Omental fat pad (tissue), 4 donors: ENCODE results near the gene P2RX1. TPM values are rescaled to one million over a fixed set of nuclear protein-coding genes. Genes with fewer than 3 reads are reported as not detected.

Source experiments
- ATAC-seq: fragments of 150-250 bp; one replicate; pipeline ENCODE4 v1.9.1; 2016; ENCODE audit warnings: mild to moderate bottlenecking, moderate library complexity; ENCODE audit not compliant: low FRiP score
- DNase-seq: peaks from one replicate; pipeline ENCODE4 v3.0.0-alpha.2; 2019; ENCODE audit warnings: low spot score
- total RNA-seq, 4 donors: library from RNA; depleted of rRNA; stranded (reverse); fragments of >200 nt; gene quantifications; one replicate each; pipeline ENCODE4 v1.1.0, GENCODE V29; 2016
- TF ChIP-seq, protein P1 (sequence below), 3 donors: fragments of 450-650 bp; IDR thresholded peaks; one replicate each; pipeline ENCODE4 v1.5.1; 2016 to 2017; ENCODE audit warnings: antibody characterized with exemption in 3 of 3, mild to moderate bottlenecking in 3 of 3, moderate library complexity in 2 of 3

Gene P2RX1
- total RNA-seq, 4 donors from 2014 or later = 1.1 to 4.7 (median 2.7) TPM

DNA sequence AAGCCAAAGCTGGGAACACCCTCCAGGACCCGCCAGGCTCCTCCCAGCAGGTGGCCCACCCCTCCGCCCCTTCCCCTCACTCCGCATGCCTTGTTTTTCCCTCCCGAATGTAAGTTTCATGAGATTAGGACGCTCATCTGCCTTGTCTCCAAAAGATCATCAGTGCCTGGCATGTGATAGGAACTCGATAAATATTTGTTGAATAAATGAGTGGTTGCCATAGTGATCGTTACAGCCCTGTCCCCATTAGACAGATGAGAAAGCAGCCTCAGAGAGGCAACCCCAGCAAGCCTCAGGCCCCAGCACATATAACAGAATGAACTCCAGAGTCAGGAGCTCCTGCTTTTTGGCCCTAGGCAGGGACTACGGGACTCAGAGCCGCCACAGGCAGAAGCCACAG, 28.5 kb downstream of the P2RX1 start:
- TF ChIP-seq, protein P1, sequence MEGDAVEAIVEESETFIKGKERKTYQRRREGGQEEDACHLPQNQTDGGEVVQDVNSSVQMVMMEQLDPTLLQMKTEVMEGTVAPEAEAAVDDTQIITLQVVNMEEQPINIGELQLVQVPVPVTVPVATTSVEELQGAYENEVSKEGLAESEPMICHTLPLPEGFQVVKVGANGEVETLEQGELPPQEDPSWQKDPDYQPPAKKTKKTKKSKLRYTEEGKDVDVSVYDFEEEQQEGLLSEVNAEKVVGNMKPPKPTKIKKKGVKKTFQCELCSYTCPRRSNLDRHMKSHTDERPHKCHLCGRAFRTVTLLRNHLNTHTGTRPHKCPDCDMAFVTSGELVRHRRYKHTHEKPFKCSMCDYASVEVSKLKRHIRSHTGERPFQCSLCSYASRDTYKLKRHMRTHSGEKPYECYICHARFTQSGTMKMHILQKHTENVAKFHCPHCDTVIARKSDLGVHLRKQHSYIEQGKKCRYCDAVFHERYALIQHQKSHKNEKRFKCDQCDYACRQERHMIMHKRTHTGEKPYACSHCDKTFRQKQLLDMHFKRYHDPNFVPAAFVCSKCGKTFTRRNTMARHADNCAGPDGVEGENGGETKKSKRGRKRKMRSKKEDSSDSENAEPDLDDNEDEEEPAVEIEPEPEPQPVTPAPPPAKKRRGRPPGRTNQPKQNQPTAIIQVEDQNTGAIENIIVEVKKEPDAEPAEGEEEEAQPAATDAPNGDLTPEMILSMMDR (IDR thresholded peaks at IDR 0.05) = no peak
- no peak for ATAC-seq
- DNase-seq = no peak

DNA sequence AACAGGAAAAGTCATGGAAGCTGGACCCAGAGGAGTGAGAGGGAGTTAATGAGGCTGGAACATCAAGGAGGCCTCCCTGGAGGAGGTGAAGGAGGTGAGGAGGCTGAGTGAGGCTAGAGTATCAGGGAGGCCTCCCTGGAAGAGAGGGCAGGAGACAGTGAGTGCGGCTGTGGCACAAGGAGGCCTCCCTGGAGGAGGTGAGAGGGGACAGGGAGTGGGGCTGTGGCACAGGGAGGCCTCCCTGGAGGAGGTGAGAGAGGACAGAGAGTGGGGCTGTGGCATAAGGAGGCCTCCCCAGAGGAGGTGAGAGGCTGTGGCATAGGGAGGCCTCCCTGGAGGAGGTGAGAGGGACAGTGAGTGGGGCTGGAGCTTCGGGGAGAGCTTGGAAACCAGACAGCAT, 28.9 kb downstream of the P2RX1 start:
- TF ChIP-seq, protein P1 (IDR thresholded peaks at IDR 0.05) = no peak
- DNase-seq (no peak), ATAC-seq (no peak)

DNA sequence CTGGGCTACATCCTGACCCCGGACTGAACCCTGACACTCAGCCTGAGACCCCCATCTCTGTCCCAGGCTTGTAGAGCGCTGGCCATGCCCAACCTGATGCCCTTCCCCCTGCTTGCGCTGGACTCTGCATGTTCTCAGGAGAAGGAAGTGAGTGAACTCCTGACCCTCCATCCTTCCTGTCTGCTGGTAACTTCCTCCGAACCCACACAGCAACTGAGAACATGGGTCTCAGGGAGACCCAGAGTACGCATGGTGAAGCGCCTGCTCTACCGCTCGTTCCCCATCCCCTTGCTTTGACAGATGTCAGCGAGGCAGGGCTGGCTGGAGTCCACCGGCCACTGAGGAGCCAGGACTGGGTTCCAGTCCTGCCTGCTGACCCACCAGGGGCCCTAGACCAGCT, 29.5 kb downstream of the P2RX1 start:
- ATAC-seq = no peak
- no peak for DNase-seq
- TF ChIP-seq, protein P1 (IDR thresholded peaks at IDR 0.05) = no peak

DNA sequence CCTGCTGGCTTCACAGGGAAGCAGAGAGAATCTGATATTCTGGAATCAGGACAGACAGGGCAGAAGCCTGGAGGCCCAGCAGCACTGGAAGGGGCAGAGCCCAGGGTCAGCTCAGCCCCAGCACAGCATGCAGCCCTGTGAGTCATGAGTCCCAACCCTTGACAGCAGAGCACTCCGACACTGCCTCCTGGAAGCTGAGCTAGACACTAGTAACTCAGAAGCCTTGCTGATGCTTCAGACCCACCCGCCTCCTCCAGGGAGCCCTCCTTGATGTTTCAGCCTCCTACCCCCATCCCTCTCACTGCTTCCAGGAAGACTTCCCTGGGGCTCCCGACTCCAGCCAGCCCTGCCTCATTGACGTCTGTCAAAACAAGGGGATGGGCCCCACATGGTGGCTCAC, 30.3 kb downstream of the P2RX1 start:
- DNase-seq (no peak), ATAC-seq (no peak)
- TF ChIP-seq, protein P1 (IDR thresholded peaks at IDR 0.05) = no peak

DNA sequence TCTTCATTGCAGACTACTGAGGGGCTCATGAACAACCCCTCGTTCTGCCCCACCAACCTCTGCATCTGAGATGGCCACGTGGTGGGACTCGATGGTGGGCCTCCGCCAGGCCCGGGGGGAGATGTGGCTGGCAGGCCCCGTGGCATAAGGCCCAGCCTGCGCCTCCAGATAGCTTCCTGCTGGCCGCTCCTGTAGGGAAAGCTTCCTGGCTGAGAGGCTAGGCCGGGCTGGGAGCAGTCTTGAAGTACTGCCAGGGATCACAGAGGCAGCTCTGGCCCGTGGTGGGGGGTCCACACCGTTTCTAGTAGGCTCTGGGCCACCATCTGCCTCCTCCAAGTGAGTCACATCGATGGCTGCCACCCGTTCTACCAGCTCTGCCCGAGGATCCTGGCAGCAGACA, 31.0 kb downstream of the P2RX1 start:
- TF ChIP-seq, protein P1 (IDR thresholded peaks at IDR 0.05) = no peak
- ATAC-seq (no peak), DNase-seq (no peak)

DNA sequence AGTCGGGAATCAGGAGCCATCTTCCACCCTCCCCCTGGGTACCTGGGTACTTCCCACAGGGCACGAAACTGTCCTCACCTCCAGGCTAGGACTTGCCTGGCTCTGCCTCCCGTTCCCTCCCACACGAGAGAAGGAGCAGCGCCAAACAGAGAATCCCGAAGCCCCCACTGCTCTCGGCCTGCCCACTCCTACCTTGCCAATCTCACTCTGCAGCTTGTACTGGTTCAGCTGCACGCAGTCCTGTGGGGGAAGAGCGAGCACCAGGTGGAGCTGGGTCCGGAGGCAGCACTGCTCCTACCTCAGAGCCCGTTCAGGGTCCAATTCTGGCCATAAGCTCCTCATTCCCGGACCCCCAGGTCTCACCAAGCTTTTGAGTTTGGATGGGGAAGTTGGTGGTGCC, 32.1 kb downstream of the P2RX1 start:
- no peak for ATAC-seq
- TF ChIP-seq, protein P1 (IDR thresholded peaks at IDR 0.05) = no peak
- DNase-seq = no peak

DNA sequence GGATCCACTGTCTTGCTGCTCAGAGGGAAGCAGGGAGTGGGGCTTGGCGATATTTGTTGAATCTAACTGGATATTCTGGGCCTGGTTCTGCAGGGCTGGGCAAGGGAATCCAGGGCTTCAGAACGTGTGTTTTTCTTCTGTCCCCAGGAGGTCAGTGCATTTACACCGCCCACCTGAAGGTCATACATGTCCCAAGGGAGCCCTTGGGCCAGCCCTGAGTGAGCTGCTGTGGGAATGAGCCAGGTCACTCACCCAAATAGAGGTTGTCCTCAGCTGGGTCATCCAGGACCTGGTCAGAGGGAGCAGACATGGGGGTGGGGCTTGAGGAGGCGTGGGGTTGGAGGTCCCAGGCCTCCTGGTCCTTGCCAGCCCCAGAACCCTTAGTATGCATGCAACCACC, 34.0 kb downstream of the P2RX1 start:
- DNase-seq (no peak), ATAC-seq (no peak)
- TF ChIP-seq, protein P1 (IDR thresholded peaks at IDR 0.05) = no peak
